ENCODE results near the gene CD300A.

DNA sequence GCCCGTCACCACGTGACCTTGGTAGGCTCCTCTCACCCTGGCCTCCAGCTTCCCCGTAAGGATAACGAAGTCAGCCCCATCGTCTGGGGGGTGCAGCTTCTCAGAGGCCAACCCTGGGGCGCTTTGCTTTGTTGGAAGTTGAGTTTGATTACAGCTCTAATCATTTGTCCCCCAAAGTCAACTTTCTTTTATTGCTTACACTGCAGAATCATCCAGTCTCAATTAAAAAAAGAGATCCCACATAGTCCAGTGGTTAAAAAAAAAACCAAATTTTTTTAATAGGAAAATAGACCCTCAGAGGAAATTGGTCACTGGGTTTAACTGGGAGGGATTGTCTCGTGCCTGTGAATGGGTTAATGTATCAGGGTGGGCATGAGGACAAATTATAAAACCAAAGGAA lies 42.3 kb upstream of the CD300A start:
- no peak for TF ChIP-seq CTCF (IDR thresholded peaks at IDR 0.05)
- no peak for TF ChIP-seq POLR2A (IDR thresholded peaks at IDR 0.05)

All from esophagus squamous epithelium (tissue), 4 donors.